Stimulated activated CD8-positive, alpha-beta memory T cell treated with anti-CD3 and anti-CD28 coated beads, Interleukin-12 subunit alpha, Interleukin-12 subunit beta, amount 100 ng/mL, for 1 hour (primary cell): Measurements from ENCODE around the gene CTSW.
A peak's percentile ranks its signal among the peaks of the same experiment; 100 is the strongest.
"Not testable (repeated sequence)": the region's sequence is repeated elsewhere in the genome, so short reads cannot be mapped to it uniquely, and the experiment has no call there.

Experiments used
- DNase-seq: peaks from one replicate; pipeline ENCODE4 v3.0.0-alpha.2; 2020; ENCODE audit warnings: low read depth

The CTSW gene

DNA sequence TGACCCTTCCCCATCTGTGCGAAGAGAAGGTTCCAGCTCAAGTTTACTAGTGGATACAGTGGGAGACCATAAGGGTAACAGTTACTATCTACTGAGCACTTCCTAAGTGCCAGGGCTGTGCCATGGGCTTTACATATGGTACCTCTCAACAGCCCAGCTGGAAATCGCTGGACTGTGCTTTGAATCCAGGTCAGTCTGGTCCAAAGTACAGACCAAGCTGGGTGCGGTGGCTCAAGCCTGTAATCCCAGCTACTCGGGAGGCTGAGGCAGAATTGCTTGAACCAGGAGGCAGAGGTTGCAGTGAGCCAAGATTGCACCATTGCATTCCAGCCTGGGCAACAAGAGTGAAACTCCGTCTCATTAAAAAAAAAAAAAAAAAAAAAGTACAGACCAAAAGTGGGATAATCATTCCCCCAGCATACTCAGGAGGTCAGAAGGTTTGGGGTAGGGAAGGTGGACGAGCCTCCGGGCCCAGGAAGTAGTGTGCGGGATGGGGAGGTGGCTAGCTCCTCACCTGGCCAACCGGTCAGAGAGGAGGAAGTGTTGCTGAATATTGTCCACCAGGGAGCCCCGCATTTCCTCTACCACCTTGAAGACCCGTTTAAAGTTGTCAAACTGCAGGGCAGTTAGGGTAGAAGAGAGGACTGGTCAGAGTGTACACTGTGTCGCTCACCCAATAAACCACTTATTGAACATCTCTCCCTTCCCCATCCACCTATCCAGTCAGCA, 6.3 kb downstream of the CTSW start:
- DNase-seq = no peak

DNA sequence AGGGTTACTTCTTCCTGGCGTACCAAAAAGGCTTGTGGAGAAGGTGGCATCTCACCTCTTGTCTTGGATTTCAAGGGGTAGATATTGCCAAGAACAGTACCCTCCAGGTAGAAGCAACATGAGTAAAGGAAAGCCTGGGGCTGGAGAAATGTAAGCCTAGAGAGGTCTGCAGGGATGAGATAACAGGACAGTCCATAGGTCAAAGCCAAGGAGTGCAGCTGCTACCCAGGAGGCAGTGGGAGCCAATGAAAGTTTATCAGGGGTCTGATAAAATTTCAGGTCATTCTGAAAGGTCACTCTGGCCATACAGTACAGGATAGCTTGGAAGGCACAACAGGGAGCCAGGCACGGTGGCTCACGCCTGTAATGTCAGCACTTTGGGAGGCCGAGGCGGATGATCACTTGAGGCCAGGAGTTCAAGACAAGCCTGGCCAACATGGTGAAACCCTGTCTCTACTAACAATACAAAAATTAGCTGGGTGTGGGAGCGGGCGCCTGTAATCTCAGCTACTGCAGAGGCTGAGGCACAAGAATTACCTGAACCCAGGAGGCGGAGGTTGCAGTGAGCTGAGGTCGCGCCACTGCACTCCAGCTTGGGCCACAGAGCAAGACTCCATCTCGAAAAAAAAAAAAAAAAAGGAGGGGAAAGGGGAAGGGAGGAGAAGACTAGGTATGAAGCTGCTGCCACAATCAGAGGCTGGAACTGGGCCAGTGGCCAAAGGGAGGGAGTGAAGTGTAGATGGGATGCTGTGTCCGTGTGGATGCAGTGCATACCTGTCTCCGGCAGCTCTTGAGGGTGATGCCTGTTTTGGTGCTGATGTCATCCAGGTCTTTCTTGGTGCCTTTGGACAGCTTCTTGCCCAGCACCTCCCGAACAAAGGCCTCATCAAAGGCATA, 7.4 kb downstream of the CTSW start:
- DNase-seq = no peak

- DNase-seq = no peak
Observed at GRCh38 chr11:65887723-65888162, 8.1 kb downstream of the CTSW start.

- DNase-seq = peak; percentile 92
Observed at GRCh38 chr11:65888163-65888814, 8.7 kb downstream of the CTSW start, which contains the start of gene FIBP. FIBP (minus strand) TSS chr11:65888471; CDS start chr11:65888418, 53 bp downstream.

- DNase-seq = peak; percentile 98
Observed at GRCh38 chr11:65890324-65891218, 10.9 kb downstream of the CTSW start, which contains the start of gene CCDC85B. CCDC85B (plus strand) TSS chr11:65890673; CDS start chr11:65890784, 111 bp downstream.

DNA sequence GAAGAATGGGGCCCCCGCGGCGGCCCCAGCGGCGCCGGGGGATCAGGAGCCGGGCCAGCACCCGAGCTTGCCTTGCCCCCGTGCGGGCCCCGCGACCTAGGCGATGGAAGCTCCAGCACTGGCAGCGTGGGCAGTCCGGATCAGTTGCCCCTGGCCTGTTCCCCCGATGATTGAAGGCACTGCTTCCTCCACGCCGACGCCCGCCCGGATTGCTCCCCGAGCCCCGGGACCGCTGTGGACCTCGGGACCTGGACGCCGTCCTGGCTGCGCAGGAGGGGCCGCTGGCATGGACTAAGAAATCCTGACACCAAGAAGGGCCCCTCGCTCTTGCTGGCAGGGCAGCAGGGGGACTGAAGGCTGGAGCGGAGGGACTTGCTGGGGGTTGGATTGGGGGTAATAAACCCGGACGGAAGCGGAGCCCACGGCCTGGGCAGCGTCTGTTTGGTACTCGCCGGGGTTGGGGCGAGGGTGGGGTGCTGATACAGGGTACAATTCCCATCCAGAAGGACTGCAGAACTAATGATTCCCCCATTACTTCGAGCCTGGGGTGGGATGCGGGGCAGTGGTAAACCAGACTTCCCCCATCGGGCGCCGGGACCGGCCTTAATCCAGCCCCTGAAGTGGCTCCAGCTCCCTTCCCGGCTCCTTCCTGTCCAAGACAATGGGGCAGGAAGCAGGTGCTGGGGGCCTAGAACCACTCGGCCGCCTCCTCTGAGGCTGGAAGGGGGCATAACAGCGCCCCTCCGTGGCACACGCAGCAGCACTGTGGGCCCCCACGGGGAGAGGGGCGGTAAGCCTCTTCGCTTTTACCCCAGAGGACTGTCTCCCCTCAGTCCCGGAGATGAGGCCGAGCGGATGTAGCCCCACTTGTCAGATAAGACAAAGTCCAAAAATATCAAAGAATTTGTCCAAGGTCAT, 11.8 kb downstream of the CTSW start:
- DNase-seq = no peak

DNA sequence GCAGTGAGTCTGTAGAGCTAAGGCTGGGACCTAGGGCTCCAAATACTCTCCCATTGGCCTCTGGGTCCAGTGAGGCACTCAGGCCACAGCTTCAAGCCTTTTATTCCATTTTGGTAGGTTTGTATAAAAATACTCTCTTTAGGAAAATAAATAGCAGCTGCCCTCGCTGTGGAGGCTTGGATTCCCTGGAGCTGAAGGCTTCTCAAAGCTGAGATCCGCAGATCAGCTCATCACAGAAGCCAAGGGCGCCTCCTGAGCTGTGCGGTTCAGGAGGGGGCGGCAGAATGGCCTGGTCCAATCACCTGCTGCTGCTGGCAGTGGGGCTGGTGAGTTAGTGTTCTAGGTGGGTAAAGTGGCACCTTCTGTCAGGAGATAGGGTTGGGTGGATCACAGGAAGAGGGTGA, 12.5 kb downstream of the CTSW start:
- DNase-seq = not testable (repeated sequence)

DNA sequence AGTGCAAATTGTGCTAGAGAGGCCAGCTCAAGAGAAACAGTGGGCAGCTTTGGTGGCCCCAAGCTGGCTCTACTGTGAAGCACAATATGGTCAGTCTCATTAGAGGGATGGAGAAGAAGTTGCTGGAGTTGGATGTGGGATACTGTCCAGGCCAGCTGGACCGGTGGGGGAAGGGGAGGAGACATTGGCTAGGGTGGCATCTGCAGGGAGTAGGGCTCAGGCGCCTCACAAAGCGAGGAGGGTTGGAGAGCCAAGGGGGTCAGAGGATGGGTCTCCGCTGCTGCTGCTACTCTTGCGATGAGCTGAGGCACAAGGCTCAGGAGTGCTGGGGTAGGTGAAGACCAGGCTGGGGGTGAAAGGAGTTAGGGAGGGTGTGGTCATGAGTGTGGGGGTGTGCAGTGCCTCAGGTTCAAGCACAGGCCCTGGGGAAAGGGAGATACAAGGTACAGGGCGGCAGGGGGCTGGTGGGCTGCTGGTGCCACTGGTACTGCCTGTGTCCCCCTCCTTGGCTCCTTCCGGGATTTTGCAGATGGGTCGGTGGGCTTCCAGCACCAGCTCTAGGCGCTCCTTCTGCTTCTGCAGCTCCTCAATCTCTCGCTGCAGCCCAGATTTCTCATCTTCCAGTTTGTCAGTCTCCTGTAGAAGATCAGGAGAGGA, 13.2 kb downstream of the CTSW start:
- no peak for DNase-seq

DNA sequence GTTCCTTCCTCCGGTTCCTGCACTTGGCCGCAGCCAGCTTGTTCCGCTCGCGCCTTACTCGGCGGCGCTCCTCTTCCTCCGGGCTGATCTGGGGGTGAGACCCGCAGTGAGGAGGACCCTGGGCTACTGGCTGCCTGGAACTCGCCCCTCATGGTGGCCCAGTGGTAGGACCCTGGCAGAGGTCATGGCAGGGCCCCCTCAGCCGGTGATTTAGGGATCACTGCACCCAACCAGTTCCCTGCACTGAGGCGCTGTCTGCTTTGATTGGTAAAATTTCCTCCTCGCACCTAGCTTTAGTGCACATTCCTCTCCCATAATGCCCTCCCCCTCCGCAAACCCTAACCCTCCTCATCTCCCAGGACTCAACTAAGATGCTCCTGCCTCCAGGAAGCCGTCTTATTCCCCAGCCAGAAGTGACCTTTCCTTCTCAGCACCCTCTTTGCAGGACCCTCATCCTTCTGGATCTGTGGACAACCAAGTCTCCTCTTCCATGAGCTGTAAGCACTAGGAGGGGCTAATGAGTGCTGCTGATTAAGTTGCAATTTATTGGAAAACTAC, 14.5 kb downstream of the CTSW start:
- no peak for DNase-seq

DNA sequence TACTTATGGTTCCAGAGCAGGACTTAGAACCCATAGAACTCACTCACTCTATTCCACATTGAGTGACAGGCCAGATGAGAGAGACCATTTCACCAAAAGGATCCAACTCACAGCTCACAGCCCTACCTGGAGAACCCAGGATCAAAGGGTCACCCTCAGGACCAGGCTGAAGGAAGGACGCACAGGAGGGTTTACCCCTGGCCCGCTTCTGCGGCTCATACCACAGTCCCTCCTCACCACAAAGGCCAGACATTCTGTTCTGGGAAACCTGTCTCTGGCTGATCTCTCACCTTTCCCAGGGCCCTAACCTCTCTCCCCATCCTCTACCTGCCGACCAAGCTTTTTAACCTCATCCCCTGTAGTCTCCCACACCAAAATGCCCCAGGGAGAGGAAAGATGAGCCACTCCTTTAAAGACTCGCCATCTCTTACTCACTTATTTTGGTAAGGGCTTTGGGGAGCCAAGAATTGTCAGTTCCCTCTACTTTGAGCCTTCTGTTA, 15.9 kb downstream of the CTSW start:
- DNase-seq = no peak

GRCh38 chr11:65896034-65896999, 16.7 kb downstream of the CTSW start:
- no peak for DNase-seq

- no peak for DNase-seq
Observed at GRCh38 chr11:65897020-65897471, 17.4 kb downstream of the CTSW start.

DNA sequence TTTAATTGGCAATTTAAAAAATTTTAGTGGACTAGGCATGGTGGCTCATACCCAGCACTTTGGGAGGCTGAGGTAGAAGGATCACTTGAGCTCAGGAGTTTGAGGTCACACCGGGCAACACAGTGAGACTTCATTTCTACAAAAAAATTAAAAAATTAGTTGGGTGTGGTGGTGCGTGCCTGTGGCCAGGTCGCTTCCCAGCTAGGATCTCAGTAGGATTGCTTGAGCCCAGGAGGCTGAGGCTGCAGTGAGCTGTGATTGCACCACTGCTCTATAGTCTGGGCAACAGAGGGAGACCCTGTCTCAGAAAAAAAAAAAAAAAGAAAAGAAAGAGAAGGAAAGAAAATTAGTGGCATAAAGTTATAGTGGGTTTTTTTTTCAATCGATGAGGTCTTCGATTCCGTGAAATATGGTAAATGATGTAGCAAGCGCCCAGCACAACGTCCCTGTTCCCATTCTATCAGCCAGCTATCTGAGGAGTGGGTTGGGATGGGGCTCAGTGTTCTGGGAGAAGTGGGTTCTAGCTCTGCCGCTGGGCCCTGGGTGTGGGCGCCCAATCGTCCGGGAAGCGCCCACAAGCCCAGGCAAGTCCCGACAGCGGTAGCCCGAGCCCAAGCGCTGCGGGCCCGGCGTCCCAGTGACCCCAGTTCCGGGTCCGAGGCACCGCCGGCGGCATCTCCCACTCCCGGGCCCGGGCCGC, 19.2 kb downstream of the CTSW start:
- no peak for DNase-seq

GRCh38 chr11:65899356-65900124, 19.9 kb downstream of the CTSW start:
- peak; percentile 52 for DNase-seq

DNA sequence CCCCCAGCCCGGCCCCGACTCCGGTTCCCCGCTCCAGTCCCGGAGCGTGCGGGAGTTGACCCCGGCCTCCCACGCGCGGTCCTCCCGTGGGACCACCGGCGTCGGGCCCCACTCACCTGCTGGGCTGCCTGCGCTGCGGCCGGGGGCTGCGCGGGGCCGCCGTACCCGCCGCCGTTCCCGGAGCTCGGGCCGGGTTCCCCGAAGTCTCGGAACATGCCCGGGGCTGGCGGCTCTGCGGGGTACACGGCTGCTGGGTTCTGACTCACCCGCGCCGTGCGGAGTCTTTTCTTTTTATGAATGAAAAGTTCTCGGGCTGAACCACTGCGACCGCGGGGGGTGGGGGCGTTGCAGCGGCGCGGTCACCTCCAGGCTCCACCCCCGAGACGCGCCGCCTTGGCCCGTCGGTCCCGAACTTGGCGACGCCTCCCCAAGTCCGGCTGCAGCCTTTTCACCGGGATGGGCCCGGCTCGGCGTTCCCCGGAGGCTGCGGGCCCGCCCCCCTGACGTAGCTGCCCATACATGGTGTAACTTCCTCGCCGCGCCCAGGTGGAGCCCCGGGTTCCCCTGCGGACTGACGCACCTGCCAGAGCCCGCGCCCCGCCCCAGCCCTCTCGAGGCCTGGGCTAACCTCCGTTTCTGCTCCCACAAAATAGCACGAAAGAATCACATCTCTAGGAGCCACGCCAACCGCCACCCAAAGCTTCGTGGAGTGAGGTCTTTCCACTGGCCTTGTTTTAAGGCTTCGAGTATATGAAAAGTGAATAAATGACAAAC, 20.7 kb downstream of the CTSW start, which contains the start of gene FOSL1:
Gene FOSL1 (minus strand): TSS at position 264 of the 774 bp plus-strand sequence. CDS start 49 bp downstream, at position 215.
- peak; percentile 84 for DNase-seq

- DNase-seq = no peak
Observed at GRCh38 chr11:65900899-65901180, 21.2 kb downstream of the CTSW start.
